ENCODE results near the gene DYRK1A. TPM values are rescaled to one million over a fixed set of nuclear protein-coding genes. Genes with fewer than 3 reads are reported as not detected.

DYRK1A gene
- total RNA-seq, 2 experiments from 2014 or later: 58.4 to 65.1 TPM

DNA sequence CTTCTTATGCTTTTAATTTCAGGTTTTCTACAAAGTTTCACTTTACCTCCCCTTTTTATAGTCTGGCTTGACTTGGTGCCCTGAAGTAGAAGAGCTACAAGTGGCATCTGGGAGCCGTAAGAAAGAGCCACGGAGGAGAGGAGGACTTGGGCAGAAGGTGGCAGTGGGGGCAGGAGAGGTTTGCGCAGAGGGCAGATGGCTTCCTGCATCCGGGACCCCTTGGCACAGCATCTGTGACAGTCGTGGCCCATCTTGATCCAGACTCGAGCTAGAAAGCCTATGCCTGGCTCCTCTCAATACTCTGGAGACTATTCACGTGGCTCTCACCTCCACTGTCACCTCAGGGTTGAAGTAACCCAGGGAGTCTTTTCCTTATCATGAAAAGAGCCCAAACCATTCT lies 169.1 kb downstream of the DYRK1A start:
- no peak overlapping the region for H3K27ac ChIP-seq (ENCODE audit: low read depth, low read length, poor library complexity, severe bottlenecking)
- ChIA-PET CTCF (ENCODE audit: unreplicated experiment) (no interaction called here), POLR2A (no interaction called here)
- H3K4me3 ChIP-seq (ENCODE audit: low read depth, low read length, poor library complexity, severe bottlenecking): no peak overlapping the region
- no peaks in the 10 kb centered on the region for H3K36me3 ChIP-seq (ENCODE audit: insufficient read depth, low read length)
- no peaks in the 10 kb centered on the region for H3K4me1 ChIP-seq (ENCODE audit: insufficient read depth, low read length, poor library complexity, severe bottlenecking)
- no peak for DNase-seq (ENCODE audit: low spot score)
- TF ChIP-seq, protein P1, sequence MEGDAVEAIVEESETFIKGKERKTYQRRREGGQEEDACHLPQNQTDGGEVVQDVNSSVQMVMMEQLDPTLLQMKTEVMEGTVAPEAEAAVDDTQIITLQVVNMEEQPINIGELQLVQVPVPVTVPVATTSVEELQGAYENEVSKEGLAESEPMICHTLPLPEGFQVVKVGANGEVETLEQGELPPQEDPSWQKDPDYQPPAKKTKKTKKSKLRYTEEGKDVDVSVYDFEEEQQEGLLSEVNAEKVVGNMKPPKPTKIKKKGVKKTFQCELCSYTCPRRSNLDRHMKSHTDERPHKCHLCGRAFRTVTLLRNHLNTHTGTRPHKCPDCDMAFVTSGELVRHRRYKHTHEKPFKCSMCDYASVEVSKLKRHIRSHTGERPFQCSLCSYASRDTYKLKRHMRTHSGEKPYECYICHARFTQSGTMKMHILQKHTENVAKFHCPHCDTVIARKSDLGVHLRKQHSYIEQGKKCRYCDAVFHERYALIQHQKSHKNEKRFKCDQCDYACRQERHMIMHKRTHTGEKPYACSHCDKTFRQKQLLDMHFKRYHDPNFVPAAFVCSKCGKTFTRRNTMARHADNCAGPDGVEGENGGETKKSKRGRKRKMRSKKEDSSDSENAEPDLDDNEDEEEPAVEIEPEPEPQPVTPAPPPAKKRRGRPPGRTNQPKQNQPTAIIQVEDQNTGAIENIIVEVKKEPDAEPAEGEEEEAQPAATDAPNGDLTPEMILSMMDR (conservative IDR thresholded peaks at IDR 0.05; ENCODE audit: low read length): no peak
- no peak for TF ChIP-seq EZH2phosphoT487 (IDR thresholded peaks at IDR 0.05; ENCODE audit: borderline replicate concordance, low read depth, low read length)
- no peaks in the 10 kb centered on the region for H3K9me2 ChIP-seq (ENCODE audit: insufficient read depth, low read length)
- H3K4me2 ChIP-seq (ENCODE audit: low read length): no peak overlapping the region
- H3K9me3 ChIP-seq (ENCODE audit: low read length): no peaks in the 10 kb centered on the region
- intact Hi-C loops (cut with micrococcal nuclease; ENCODE audit: unreplicated experiment): no loop called here
- H4K20me1 ChIP-seq (ENCODE audit: insufficient read depth, low read length): no peaks in the 10 kb centered on the region
- no TSS peak for BruUV-seq (replicated peaks)
- no peak overlapping the region for H2AFZ ChIP-seq (ENCODE audit: low read length)
- no peaks in the 10 kb centered on the region for H3K79me2 ChIP-seq (ENCODE audit: insufficient read depth, low read depth, low read length)

DNA sequence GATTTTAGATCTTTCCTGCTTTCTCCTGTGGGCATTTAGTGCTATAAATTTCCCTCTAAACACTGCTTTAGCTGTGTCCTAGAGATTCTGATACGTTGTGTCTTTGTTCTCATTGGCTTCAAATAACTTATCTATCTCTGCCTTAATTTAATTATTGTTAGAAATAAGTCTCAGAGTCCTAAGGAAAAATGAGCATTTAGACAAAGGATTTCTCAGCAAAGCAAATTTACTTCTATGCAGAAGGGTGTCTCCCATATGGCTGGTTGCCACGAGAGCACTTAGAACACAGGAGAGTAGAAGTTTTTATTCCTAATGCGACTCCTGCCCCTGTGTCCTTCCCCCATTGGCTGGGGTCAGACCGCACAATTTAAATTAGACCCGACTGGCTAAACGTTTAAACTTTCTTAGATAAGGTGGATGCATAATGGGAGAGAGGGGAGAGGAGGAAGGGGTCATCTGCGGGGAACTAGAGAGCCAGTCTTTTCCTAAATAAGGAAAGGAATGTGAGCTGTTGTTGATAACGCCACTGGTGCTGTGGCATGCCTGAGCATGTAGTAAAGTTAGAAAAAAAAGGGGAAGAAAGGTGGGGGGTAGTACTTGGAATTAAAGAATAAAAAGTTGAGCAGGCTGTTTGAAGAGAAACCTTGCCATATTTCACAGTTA lies 170.2 kb downstream of the DYRK1A start:
- no peaks in the 10 kb centered on the region for H3K4me1 ChIP-seq (ENCODE audit: insufficient read depth, low read length, poor library complexity, severe bottlenecking)
- no peaks in the 10 kb centered on the region for H4K20me1 ChIP-seq (ENCODE audit: insufficient read depth, low read length)
- no peaks in the 10 kb centered on the region for H3K9me3 ChIP-seq (ENCODE audit: low read length)
- no peaks in the 10 kb centered on the region for H3K36me3 ChIP-seq (ENCODE audit: insufficient read depth, low read length)
- H3K27ac ChIP-seq (ENCODE audit: low read depth, low read length, poor library complexity, severe bottlenecking): no peak overlapping the region
- ChIA-PET POLR2A (interaction anchor here (0.7 kb wide), 1 partner anchor 240 kb away, joined by 5 read pairs; no protein-coding TSS in a partner anchor), CTCF (ENCODE audit: unreplicated experiment) (no interaction called here)
- intact Hi-C loops (cut with micrococcal nuclease; ENCODE audit: unreplicated experiment): no loop called here
- no peak for TF ChIP-seq EZH2phosphoT487 (IDR thresholded peaks at IDR 0.05; ENCODE audit: borderline replicate concordance, low read depth, low read length)
- TF ChIP-seq, protein P1 (conservative IDR thresholded peaks at IDR 0.05; ENCODE audit: low read length): no peak
- no TSS peak for BruUV-seq (replicated peaks)
- no peak overlapping the region for H3K4me3 ChIP-seq (ENCODE audit: low read depth, low read length, poor library complexity, severe bottlenecking)
- H3K79me2 ChIP-seq (ENCODE audit: insufficient read depth, low read depth, low read length): no peaks in the 10 kb centered on the region
- no peak overlapping the region for H3K4me2 ChIP-seq (ENCODE audit: low read length)
- no peaks in the 10 kb centered on the region for H3K9me2 ChIP-seq (ENCODE audit: insufficient read depth, low read length)
- no peak overlapping the region for H2AFZ ChIP-seq (ENCODE audit: low read length)
- DNase-seq (ENCODE audit: low spot score): no peak

DNA sequence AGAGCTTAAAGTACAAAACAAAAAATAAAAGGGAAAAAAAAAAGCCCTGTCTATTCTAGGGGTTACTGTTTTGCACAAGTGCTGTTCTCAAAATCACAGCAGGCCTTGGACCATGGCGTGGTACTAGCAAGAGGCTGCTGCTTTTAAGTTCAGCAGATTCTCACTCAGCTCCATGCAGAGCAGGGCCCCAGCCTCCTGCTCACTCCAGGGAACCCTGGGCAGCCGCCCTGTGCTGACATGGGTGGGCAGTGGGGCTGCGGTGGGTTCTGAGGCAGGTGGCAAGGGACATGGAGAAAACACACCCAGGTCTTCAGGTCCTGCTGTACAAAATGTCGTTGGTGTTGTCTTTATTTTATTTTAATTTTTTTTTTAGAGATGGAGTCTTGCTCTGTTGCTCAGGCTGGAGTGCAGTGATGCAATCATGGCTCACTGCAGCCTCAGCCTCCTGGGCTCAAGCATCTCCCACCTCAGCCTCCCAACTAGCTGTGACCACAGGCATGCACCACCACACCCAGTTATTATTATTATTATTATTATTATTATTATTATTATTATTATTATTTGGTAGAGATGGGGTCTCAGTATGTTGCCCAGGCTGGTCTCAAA lies 170.9 kb downstream of the DYRK1A start:
- intact Hi-C loops (cut with micrococcal nuclease; ENCODE audit: unreplicated experiment): no loop called here
- Histone ChIP-seq H3K27ac (ENCODE audit: low read depth, low read length, poor library complexity, severe bottlenecking) (no peak overlapping the region), H3K9me2 (ENCODE audit: insufficient read depth, low read length) (no peaks in the 10 kb centered on the region), H3K4me3 (ENCODE audit: low read depth, low read length, poor library complexity, severe bottlenecking) (no peak overlapping the region), H3K9me3 (ENCODE audit: low read length) (no peaks in the 10 kb centered on the region), H3K4me2 (ENCODE audit: low read length) (no peak overlapping the region), H3K4me1 (ENCODE audit: insufficient read depth, low read length, poor library complexity, severe bottlenecking) (no peaks in the 10 kb centered on the region), H3K36me3 (ENCODE audit: insufficient read depth, low read length) (no peaks in the 10 kb centered on the region), H4K20me1 (ENCODE audit: insufficient read depth, low read length) (no peaks in the 10 kb centered on the region), H2AFZ (ENCODE audit: low read length) (no peak overlapping the region), H3K79me2 (ENCODE audit: insufficient read depth, low read depth, low read length) (no peaks in the 10 kb centered on the region)
- TF ChIP-seq, protein P1 (conservative IDR thresholded peaks at IDR 0.05; ENCODE audit: low read length): no peak
- no peak for TF ChIP-seq EZH2phosphoT487 (IDR thresholded peaks at IDR 0.05; ENCODE audit: borderline replicate concordance, low read depth, low read length)
- no TSS peak for BruUV-seq (replicated peaks)
- ChIA-PET CTCF (ENCODE audit: unreplicated experiment) (no interaction called here), POLR2A (no interaction called here)
- no peak for DNase-seq (ENCODE audit: low spot score)
